GM15510 (cell line): Measurements from ENCODE around the gene FOXC1.

Experiments
- POLR2A ChIP-seq: IDR thresholded peaks from 3 replicates; pipeline ENCODE4 v1.6.1; 2011; ENCODE audit warnings: borderline replicate concordance; ENCODE audit not compliant: insufficient read length; ENCODE audit errors: extremely low read depth

Gene FOXC1

GRCh38 chr6:1609648-1610496 lies at the start of gene FOXC1:
TSS of gene FOXC1 (plus strand) at chr6:1609915. CDS start at chr6:1610446, 531 bp downstream.
- TF ChIP-seq POLR2A = no peak

GRCh38 chr6:1560281-1561058 lies 49.2 kb upstream of the FOXC1 start:
- TF ChIP-seq POLR2A = no peak

GRCh38 chr6:1561355-1561754 lies 48.4 kb upstream of the FOXC1 start:
- no peak for TF ChIP-seq POLR2A

DNA sequence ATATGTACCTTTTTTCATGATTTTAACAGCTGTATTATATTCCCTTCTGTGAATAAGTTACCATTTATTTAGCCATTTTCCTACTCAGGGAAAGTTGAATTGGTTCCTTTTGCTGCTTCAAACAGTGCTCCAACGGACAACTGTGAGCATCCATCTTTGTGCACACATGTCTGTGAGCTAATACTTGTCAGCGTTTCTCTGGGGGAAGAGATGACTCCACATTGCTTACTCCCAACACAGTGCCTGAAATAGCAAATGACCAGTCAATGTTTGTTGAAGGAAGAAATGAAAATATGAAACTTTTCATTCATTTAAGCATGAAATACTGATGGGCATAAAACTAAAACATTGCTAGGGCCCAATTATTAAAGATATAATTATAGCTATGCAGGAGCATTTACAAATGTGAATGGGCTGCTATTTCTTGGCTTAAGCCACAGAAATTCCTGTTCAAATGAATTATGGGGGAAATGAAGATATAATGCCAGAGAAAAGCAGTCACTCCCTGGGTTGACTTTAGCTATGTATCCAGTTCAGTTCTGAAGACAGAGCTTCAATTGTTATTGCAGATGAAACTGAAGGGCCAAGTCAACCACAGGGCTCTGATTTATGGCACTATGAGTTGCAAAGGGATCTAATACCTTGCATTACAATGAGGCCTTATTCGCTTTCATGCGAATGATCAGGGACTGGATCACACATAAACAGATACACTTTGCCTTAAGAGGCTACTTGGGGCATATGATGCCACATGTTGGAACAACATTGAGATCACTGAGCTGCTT lies 47.4 kb upstream of the FOXC1 start:
- TF ChIP-seq POLR2A = no peak

DNA sequence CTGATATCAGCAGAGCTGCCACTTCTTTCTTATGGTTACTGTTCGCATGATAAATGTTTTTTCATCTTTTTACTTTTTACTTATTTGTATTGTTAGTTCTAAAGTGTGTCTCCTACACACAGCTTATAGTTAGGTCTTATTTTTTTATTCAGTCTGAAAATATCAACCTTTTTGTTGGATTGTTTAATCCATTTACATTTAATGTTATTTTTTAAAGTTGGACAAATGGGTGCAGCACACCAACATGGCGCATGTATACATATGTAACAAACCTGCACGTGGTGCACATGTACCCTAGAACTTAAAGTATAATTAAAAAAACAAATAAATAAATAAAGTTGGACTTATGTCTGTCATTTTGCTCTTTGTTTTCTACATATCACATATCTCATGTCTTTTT lies 40.3 kb upstream of the FOXC1 start:
- TF ChIP-seq POLR2A = no peak

- TF ChIP-seq POLR2A = no peak
These were observed 38.9 kb upstream of the FOXC1 start for GRCh38 chr6:1570848-1571247.

GRCh38 chr6:1572892-1573291 lies 36.8 kb upstream of the FOXC1 start:
- no peak for TF ChIP-seq POLR2A

- TF ChIP-seq POLR2A = no peak
These were observed 35.5 kb upstream of the FOXC1 start for GRCh38 chr6:1574083-1574761.

GRCh38 chr6:1574890-1575209 lies 34.9 kb upstream of the FOXC1 start:
- no peak for TF ChIP-seq POLR2A

GRCh38 chr6:1575210-1576041 lies 34.3 kb upstream of the FOXC1 start:
- TF ChIP-seq POLR2A = no peak

- TF ChIP-seq POLR2A = no peak
These were observed 33.5 kb upstream of the FOXC1 start for GRCh38 chr6:1576166-1576565.

GRCh38 chr6:1576711-1577110 lies 33.0 kb upstream of the FOXC1 start:
- no peak for TF ChIP-seq POLR2A

GRCh38 chr6:1577146-1577680 lies 32.5 kb upstream of the FOXC1 start:
- TF ChIP-seq POLR2A = no peak

DNA sequence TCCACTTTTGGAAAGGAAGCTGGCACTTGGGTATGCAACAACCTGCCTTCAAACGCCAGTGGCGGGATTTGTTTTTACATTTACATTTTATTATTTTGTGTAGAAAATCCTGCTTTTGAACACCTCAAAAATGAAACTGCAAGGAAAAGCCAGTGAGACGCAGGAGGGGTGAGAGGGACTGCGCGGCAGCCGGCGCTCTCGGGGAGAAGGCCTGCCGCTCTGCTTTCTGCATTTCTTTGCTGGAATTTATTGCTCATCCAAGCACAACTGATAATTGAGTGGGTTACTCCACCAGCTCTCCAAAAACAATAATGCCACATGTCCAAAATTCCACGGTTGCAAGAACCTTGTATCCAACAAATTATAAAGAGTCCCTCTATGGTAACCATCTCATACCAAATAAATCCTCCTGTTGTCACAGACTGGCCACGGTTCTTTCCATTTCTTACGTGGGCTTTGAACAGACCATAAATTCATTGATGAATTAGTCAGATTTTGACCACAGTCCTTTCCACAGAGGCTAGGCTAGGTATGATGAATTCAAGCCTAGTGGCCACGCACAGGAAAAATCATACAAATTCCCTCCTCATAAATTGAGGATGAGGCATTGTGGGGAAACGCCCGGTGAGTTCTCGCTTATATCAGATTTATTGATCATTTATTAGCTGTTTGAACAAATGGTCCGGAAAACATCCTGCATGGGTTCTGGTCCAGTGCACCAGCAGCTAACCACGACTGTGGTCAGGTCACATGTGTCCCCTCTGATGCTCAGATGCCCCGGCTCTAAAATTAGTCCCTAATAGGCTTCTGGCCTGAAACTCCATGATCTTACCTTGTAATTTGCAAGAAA lies 31.6 kb upstream of the FOXC1 start:
- TF ChIP-seq POLR2A = no peak
